Inflammatory macrophage treated with lipopolysaccharide for 1 hour (primary cell): Measurements from ENCODE around the gene PLEKHG4B.
"Not testable (repeated sequence)": the region's sequence is repeated elsewhere in the genome, so short reads cannot be mapped to it uniquely, and the experiment has no call there.

ENCODE experiments used
- DNase-seq, 2 donors: peaks; one replicate each; pipeline ENCODE4 v3.0.0-alpha.2; 2020 to 2022

Gene PLEKHG4B

GRCh38 chr5:191949-192690, 100.2 kb downstream of the PLEKHG4B start:
- DNase-seq, result no peak

GRCh38 chr5:192691-192969, 100.7 kb downstream of the PLEKHG4B start:
- DNase-seq, result no peak

GRCh38 chr5:192970-193831, 101.2 kb downstream of the PLEKHG4B start:
- DNase-seq, result no peak

- DNase-seq, result no peak
These were observed 102.1 kb downstream of the PLEKHG4B start for GRCh38 chr5:194102-194501.

GRCh38 chr5:194603-195209, 102.7 kb downstream of the PLEKHG4B start:
- DNase-seq, result no peak

- peak in 1 of 2 donors; percentile 4 for DNase-seq
These were observed 103.6 kb downstream of the PLEKHG4B start for GRCh38 chr5:195401-196160.

GRCh38 chr5:196350-196749, 104.4 kb downstream of the PLEKHG4B start:
- no peak for DNase-seq

GRCh38 chr5:197031-197430, 105.1 kb downstream of the PLEKHG4B start:
- not testable (repeated sequence) for DNase-seq

GRCh38 chr5:197892-198489, 106.0 kb downstream of the PLEKHG4B start:
- no peak for DNase-seq

- DNase-seq, result no peak
These were observed 106.7 kb downstream of the PLEKHG4B start for GRCh38 chr5:198516-199196.

GRCh38 chr5:199197-199949, 107.4 kb downstream of the PLEKHG4B start:
- no peak for DNase-seq

- DNase-seq, result no peak
These were observed 108.1 kb downstream of the PLEKHG4B start for GRCh38 chr5:199950-200645.

- no peak for DNase-seq
These were observed 109.0 kb downstream of the PLEKHG4B start for GRCh38 chr5:200985-201384.

- DNase-seq, result no peak
These were observed 109.7 kb downstream of the PLEKHG4B start for GRCh38 chr5:201672-202071.

- no peak for DNase-seq
These were observed 111.4 kb downstream of the PLEKHG4B start for GRCh38 chr5:203246-203930.

- no peak for DNase-seq
These were observed 112.0 kb downstream of the PLEKHG4B start for GRCh38 chr5:204001-204400.

GRCh38 chr5:204462-204861, 112.5 kb downstream of the PLEKHG4B start:
- DNase-seq, result no peak

- no peak for DNase-seq
These were observed 113.2 kb downstream of the PLEKHG4B start for GRCh38 chr5:204966-205670.

GRCh38 chr5:206406-206805, 114.4 kb downstream of the PLEKHG4B start:
- no peak for DNase-seq
